GM23338 (cell line): ENCODE data around the gene PRUNE1.

ENCODE experiments used
- CREB1 ChIP-seq: fragments of 250-450 bp; sonication (Bioruptor Pico); IDR thresholded peaks from 2 replicates; pipeline ENCODE4 v1.5.0; 2020; ENCODE audit warnings: low read depth, mild to moderate bottlenecking, moderate library complexity
- EZH2 ChIP-seq: fragments of 200-600 bp; sonication (generic); IDR thresholded peaks from one replicate; pipeline ENCODE4 v1.8.0; 2017; ENCODE audit warnings: antibody characterized with exemption, mild to moderate bottlenecking, low read depth; ENCODE audit not compliant: unreplicated experiment
- EZH2phosphoT487 ChIP-seq: fragments of 200-600 bp; sonication (generic); IDR thresholded peaks from one replicate; pipeline ENCODE4 v1.8.1; 2018; ENCODE audit warnings: antibody characterized with exemption; ENCODE audit not compliant: unreplicated experiment
- JUNB ChIP-seq: IDR thresholded peaks from one replicate; pipeline ENCODE4 v1.6.1; 2016; ENCODE audit warnings: antibody characterized with exemption; ENCODE audit not compliant: unreplicated experiment
- NANOG ChIP-seq: IDR thresholded peaks from 2 replicates; pipeline ENCODE4 v1.6.1; 2016; ENCODE audit warnings: antibody characterized with exemption, borderline replicate concordance
- POLR2AphosphoS5 ChIP-seq: IDR thresholded peaks from 2 replicates; pipeline ENCODE4 v1.6.1; 2016; ENCODE audit warnings: antibody characterized with exemption, low read depth
- REST ChIP-seq: IDR thresholded peaks from one replicate; pipeline ENCODE4 v1.6.1; 2018; ENCODE audit warnings: antibody characterized with exemption; ENCODE audit not compliant: unreplicated experiment
- STAT1 ChIP-seq: IDR thresholded peaks from one replicate; pipeline ENCODE4 v1.6.1; 2016; ENCODE audit warnings: antibody characterized with exemption; ENCODE audit not compliant: unreplicated experiment
- ZNF114 ChIP-seq: fragments of 250-450 bp; sonication (Bioruptor Pico); IDR thresholded peaks from 2 replicates; pipeline ENCODE4 v1.5.0; 2020; ENCODE audit warnings: mild to moderate bottlenecking, moderate library complexity
- ZNF331 ChIP-seq: fragments of 250-450 bp; sonication (Bioruptor Pico); IDR thresholded peaks from 2 replicates; pipeline ENCODE4 v1.5.0; 2020; ENCODE audit warnings: low read depth, mild to moderate bottlenecking, moderate library complexity
- ZNF462 ChIP-seq: fragments of 250-450 bp; sonication (Bioruptor Pico); IDR thresholded peaks from 2 replicates; pipeline ENCODE4 v1.5.0; 2020; ENCODE audit warnings: mild to moderate bottlenecking, moderate library complexity
- TF ChIP-seq, protein P1 (sequence below), 2 experiments: fragments of 200-600 bp in 1 of 2; sonication (generic) in 1 of 2; conservative IDR thresholded peaks; 2 replicates each; pipeline versions ENCODE4 v1.5.1 to v1.6.1; 2016 to 2017; ENCODE audit warnings: antibody characterized with exemption in 2 of 2, low read depth in 2 of 2, mild to moderate bottlenecking in 2 of 2, moderate library complexity in 1 of 2
- TF ChIP-seq, protein P2 (sequence below): IDR thresholded peaks from 2 replicates; pipeline ENCODE4 v1.6.1; 2016; ENCODE audit warnings: antibody characterized with exemption

- TF ChIP-seq, protein P1, sequence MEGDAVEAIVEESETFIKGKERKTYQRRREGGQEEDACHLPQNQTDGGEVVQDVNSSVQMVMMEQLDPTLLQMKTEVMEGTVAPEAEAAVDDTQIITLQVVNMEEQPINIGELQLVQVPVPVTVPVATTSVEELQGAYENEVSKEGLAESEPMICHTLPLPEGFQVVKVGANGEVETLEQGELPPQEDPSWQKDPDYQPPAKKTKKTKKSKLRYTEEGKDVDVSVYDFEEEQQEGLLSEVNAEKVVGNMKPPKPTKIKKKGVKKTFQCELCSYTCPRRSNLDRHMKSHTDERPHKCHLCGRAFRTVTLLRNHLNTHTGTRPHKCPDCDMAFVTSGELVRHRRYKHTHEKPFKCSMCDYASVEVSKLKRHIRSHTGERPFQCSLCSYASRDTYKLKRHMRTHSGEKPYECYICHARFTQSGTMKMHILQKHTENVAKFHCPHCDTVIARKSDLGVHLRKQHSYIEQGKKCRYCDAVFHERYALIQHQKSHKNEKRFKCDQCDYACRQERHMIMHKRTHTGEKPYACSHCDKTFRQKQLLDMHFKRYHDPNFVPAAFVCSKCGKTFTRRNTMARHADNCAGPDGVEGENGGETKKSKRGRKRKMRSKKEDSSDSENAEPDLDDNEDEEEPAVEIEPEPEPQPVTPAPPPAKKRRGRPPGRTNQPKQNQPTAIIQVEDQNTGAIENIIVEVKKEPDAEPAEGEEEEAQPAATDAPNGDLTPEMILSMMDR (conservative IDR thresholded peaks at IDR 0.05; ENCODE audit: low read depth in 2 of 2): no peak
- TF ChIP-seq POLR2AphosphoS5 (no peak), EZH2phosphoT487 (no peak), EZH2 (no peak), CREB1 (CRISPR knock-in tag) (no peak), REST (no peak), ZNF331 (CRISPR knock-in tag) (no peak), NANOG (no peak), ZNF462 (no peak), STAT1 (no peak), JUNB (no peak), ZNF114 (CRISPR knock-in tag) (no peak)
- TF ChIP-seq, protein P2, sequence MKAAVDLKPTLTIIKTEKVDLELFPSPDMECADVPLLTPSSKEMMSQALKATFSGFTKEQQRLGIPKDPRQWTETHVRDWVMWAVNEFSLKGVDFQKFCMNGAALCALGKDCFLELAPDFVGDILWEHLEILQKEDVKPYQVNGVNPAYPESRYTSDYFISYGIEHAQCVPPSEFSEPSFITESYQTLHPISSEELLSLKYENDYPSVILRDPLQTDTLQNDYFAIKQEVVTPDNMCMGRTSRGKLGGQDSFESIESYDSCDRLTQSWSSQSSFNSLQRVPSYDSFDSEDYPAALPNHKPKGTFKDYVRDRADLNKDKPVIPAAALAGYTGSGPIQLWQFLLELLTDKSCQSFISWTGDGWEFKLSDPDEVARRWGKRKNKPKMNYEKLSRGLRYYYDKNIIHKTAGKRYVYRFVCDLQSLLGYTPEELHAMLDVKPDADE: no peak
Measured at GRCh38 chr1:150966011-150966410, 42.2 kb upstream of the PRUNE1 start.
